OCI-LY1 (cell line): ENCODE results near the gene RCAN2.

Experiments
- H2AFZ ChIP-seq: fragments of 200-600 bp; sonication (generic), shearing (Covaris generic); 2 replicates; pipeline ENCODE4 v1.6.0; 2014; ENCODE audit warnings: antibody characterized with exemption, mild to moderate bottlenecking, low read length
- H3F3A ChIP-seq: fragments of 200-600 bp; sonication (generic), shearing (Covaris generic); 2 replicates; pipeline ENCODE4 v1.6.0; 2014; ENCODE audit warnings: mild to moderate bottlenecking, antibody characterized with exemption, low read length, moderate library complexity; ENCODE audit not compliant: insufficient read depth
- H3K27ac ChIP-seq: fragments of 200-600 bp; sonication (generic); 2 replicates; pipeline ENCODE4 v1.5.1; 2014; ENCODE audit warnings: low read length, mixed run types, mild to moderate bottlenecking, low read depth; ENCODE audit not compliant: poor library complexity, severe bottlenecking
- H3K27me3 ChIP-seq: fragments of 200-600 bp; sonication (generic); 2 replicates; pipeline ENCODE4 v1.6.0; 2014; ENCODE audit warnings: antibody characterized with exemption, mild to moderate bottlenecking, low read length, moderate library complexity; ENCODE audit not compliant: insufficient read depth
- H3K36me3 ChIP-seq: fragments of 200-600 bp; sonication (generic); 2 replicates; pipeline ENCODE4 v1.6.1; 2014; ENCODE audit warnings: mild to moderate bottlenecking, antibody characterized with exemption, low read length, moderate library complexity, mixed read lengths; ENCODE audit not compliant: insufficient read depth
- H3K4me1 ChIP-seq: fragments of 200-600 bp; sonication (generic); 2 replicates; pipeline ENCODE4 v1.5.1; 2014; ENCODE audit warnings: mild to moderate bottlenecking, low read length, moderate library complexity; ENCODE audit not compliant: insufficient read depth, severe bottlenecking
- H3K4me2 ChIP-seq: fragments of 200-600 bp; sonication (generic), shearing (Covaris generic); 2 replicates; pipeline ENCODE4 v1.6.1; 2014; ENCODE audit warnings: low read length
- H3K4me3 ChIP-seq: fragments of 200-600 bp; sonication (generic); 2 replicates; pipeline ENCODE4 v1.5.1; 2014; ENCODE audit warnings: low read length, low read depth, mild to moderate bottlenecking, mixed read lengths; ENCODE audit not compliant: poor library complexity, severe bottlenecking
- H3K79me2 ChIP-seq: fragments of 200-600 bp; shearing (Covaris generic); 2 replicates; pipeline ENCODE4 v1.6.1; 2016; ENCODE audit warnings: mixed run types, low read length, mixed read lengths; ENCODE audit not compliant: insufficient read depth
- H3K9ac ChIP-seq: fragments of 200-600 bp; sonication (generic), shearing (Covaris generic); 2 replicates; pipeline ENCODE4 v1.6.1; 2014; ENCODE audit warnings: mild to moderate bottlenecking, low read length, mixed read lengths
- H3K9me2 ChIP-seq: fragments of 200-600 bp; sonication (generic), shearing (Covaris generic); 2 replicates; pipeline ENCODE4 v1.6.1; 2014; ENCODE audit warnings: low read depth, mild to moderate bottlenecking, low read length, mixed read lengths
- H3K9me3 ChIP-seq: fragments of 200-600 bp; shearing (Covaris generic); 2 replicates; pipeline ENCODE4 v1.6.1; 2014; ENCODE audit warnings: low read length, mixed read lengths
- H4K20me1 ChIP-seq: fragments of 200-600 bp; sonication (generic), shearing (Covaris generic); 2 replicates; pipeline ENCODE4 v1.6.0; 2016; ENCODE audit warnings: mild to moderate bottlenecking, low read length; ENCODE audit not compliant: insufficient read depth
- CTCF ChIP-seq: fragments of 200-600 bp; sonication (generic), shearing (Covaris generic); IDR thresholded peaks from 2 replicates; pipeline ENCODE4 v1.5.1; 2017; ENCODE audit warnings: mild to moderate bottlenecking, antibody characterized with exemption, low read length, moderate library complexity, mixed read lengths
- EZH2 ChIP-seq: fragments of 200-600 bp; sonication (generic), shearing (Covaris generic); IDR thresholded peaks from 2 replicates; pipeline ENCODE4 v1.8.0; 2017; ENCODE audit warnings: borderline replicate concordance, mixed run types, mild to moderate bottlenecking, antibody characterized with exemption, low read length, moderate library complexity, mixed read lengths

Gene RCAN2

GRCh38 chr6:46262928-46263706, 228.1 kb downstream of the RCAN2 start:
- Histone ChIP-seq H3K36me3 (no peaks in the 10 kb centered on the region), H3K4me1 (no peaks in the 10 kb centered on the region), H3K4me2 (no peak overlapping the region), H3K4me3 (no peak overlapping the region), H3K9me2 (no peaks in the 10 kb centered on the region), H3K79me2 (no peaks in the 10 kb centered on the region), H3K9me3 (no peaks in the 10 kb centered on the region), H3F3A (no peaks in the 10 kb centered on the region), H3K27ac (no peak overlapping the region), H3K27me3 (no peaks in the 10 kb centered on the region), H4K20me1 (no peaks in the 10 kb centered on the region), H3K9ac (no peak overlapping the region), H2AFZ (no peak overlapping the region)
- TF ChIP-seq CTCF, result no peak
- no peak for TF ChIP-seq EZH2

GRCh38 chr6:46258249-46258648, 233.0 kb downstream of the RCAN2 start:
- H3K9me2 ChIP-seq, result no peaks in the 10 kb centered on the region
- H3K9ac ChIP-seq, result no peak overlapping the region
- H3K27ac ChIP-seq, result no peak overlapping the region
- H2AFZ ChIP-seq, result no peak overlapping the region
- H3K4me2 ChIP-seq, result no peak overlapping the region
- no peaks in the 10 kb centered on the region for H3F3A ChIP-seq
- no peaks in the 10 kb centered on the region for H3K36me3 ChIP-seq
- H3K9me3 ChIP-seq, result no peaks in the 10 kb centered on the region
- TF ChIP-seq EZH2, result no peak
- no peak for TF ChIP-seq CTCF
- no peaks in the 10 kb centered on the region for H3K4me1 ChIP-seq
- H4K20me1 ChIP-seq, result no peaks in the 10 kb centered on the region
- H3K4me3 ChIP-seq, result no peak overlapping the region
- H3K79me2 ChIP-seq, result no peaks in the 10 kb centered on the region
- H3K27me3 ChIP-seq, result no peaks in the 10 kb centered on the region

GRCh38 chr6:46255528-46255927, 235.7 kb downstream of the RCAN2 start:
- Histone ChIP-seq H3K9me3 (no peaks in the 10 kb centered on the region), H3K27me3 (no peaks in the 10 kb centered on the region), H3K9me2 (no peaks in the 10 kb centered on the region), H3K27ac (no peak overlapping the region), H3K4me1 (no peaks in the 10 kb centered on the region), H3K4me2 (no peak overlapping the region), H3K4me3 (no peak overlapping the region), H2AFZ (no peak overlapping the region), H3K9ac (no peak overlapping the region), H4K20me1 (no peaks in the 10 kb centered on the region), H3K79me2 (no peaks in the 10 kb centered on the region), H3F3A (no peaks in the 10 kb centered on the region), H3K36me3 (no peaks in the 10 kb centered on the region)
- TF ChIP-seq CTCF, result no peak
- no peak for TF ChIP-seq EZH2
